Kidney capillary endothelial cell (primary cell): ENCODE measurements around the gene FAF2.
"Not testable (repeated sequence)": the region's sequence is repeated elsewhere in the genome, so short reads cannot be mapped to it uniquely, and the experiment has no call there.

Experiments
- DNase-seq: peaks from one replicate; pipeline ENCODE4 v3.0.0-alpha.2; 2018; ENCODE audit warnings: low spot score

Gene FAF2

GRCh38 chr5:176458904-176459561 is 10.8 kb downstream of the FAF2 start:
- DNase-seq = no peak

DNA sequence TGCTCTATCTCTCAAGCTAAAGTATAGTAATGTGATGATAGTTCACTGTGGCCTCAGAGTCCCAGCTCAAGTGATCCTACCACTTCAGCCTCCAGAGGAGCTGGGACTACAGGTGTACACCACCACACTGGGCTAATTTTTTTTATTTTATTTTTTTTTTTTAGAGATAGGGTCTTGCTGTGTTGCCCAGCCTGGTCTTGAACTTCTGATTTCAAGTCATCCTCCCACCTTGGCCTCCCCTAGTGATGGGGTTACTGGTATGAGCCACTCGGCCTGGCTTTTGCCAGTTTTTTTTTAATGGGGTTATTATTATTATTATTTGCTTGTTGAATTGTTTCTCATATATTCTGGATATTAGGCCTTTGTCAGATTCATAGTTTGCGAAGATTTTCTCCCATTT is 13.2 kb downstream of the FAF2 start:
- DNase-seq = no peak

GRCh38 chr5:176463113-176463764 is 15.1 kb downstream of the FAF2 start:
- DNase-seq = no peak

- no peak for DNase-seq
Observed at GRCh38 chr5:176466245-176466871, 18.2 kb downstream of the FAF2 start.

DNA sequence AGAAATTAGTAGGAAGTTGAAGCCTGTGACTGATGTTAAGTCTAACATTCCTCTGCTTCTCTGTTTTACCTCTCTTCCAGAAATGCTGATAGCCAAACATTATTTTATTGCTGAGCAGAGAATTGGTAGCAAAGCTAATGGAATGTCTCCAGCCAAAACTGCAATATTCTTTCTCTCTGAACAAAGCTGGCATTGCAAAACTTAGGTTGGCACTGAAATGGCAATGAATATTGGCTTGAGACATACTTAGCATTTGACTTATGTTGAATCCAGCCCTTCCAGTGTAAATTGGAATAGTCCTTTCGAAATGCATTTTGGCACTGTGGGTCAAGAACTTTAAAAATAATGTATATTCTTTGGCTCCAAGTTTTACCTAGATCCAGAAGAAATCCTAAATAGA is 21.1 kb downstream of the FAF2 start:
- DNase-seq = no peak

GRCh38 chr5:176470539-176470938 is 22.4 kb downstream of the FAF2 start:
- DNase-seq = no peak

DNA sequence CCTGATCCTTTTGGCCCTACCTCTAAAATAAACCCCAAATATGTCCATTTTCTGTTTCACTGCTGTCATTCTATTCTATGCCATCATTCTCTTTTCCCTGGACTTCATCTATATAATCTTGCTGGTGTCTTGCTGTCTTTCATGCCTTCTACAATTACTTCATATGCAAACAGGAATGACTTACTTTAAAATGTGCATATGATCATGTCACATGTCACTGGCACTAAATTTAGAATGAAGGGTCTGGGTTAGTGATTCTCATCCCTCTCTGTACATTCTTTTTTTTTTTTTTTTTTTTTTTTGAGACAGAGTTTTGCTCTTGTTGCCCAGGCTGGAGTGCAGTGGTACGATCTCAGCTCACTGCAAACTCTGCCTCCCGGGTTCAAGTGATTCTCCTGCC is 22.9 kb downstream of the FAF2 start:
- no peak for DNase-seq

- DNase-seq = no peak
Observed at GRCh38 chr5:176473335-176474006, 25.3 kb downstream of the FAF2 start.

- no peak for DNase-seq
Observed at GRCh38 chr5:176474476-176474875, 26.3 kb downstream of the FAF2 start.

DNA sequence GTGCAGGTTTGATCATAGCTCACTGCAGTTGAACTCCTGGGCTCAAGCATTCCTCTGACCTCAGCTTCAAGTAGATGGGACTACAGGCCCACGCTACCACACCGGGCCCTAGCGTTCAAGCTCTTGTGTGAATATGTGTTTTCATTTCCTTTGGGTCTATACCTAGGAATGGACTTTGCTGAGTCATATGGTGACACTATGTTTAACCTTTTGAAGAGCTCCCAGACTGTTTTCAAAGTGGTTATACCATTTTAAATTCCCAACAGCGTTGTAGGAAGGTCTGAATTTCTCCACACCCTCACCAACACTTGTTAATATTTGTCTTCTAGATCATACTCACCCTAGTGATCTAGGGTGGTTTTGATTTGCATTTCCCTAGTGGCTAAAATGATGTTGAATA is 33.5 kb downstream of the FAF2 start:
- peak; percentile 10 for DNase-seq

- DNase-seq = no peak
Observed at GRCh38 chr5:176485176-176485575, 37.0 kb downstream of the FAF2 start.

GRCh38 chr5:176486189-176486757 is 38.1 kb downstream of the FAF2 start:
- no peak for DNase-seq

- DNase-seq = not testable (repeated sequence)
Observed at GRCh38 chr5:176487160-176487559, 39.0 kb downstream of the FAF2 start.

- DNase-seq = no peak
Observed at GRCh38 chr5:176489077-176489476, 40.9 kb downstream of the FAF2 start.

- no peak for DNase-seq
Observed at GRCh38 chr5:176490301-176490700, 42.1 kb downstream of the FAF2 start.

GRCh38 chr5:176491101-176491502 is 42.9 kb downstream of the FAF2 start:
- no peak for DNase-seq

DNA sequence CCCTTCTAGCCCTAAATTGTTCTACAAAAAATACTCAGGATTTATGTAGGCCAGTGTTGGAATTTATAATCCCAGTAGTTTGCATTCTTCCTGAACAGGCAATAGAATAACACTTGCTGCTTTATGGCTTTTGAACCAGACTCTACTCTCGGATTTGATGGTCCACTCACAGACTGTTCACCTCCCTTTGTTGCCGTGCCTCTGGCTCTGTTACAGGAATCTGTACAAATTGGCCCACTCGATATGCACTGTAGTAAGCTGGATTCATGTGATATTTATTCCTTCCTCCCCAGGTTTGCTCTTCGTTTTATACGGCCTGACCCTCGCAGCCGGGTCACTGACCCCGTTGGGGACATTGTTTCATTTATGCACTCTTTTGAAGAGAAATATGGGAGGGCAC is 43.7 kb downstream of the FAF2 start:
- no peak for DNase-seq

- no peak for DNase-seq
Observed at GRCh38 chr5:176492431-176492830, 44.2 kb downstream of the FAF2 start.

- no peak for DNase-seq
Observed at GRCh38 chr5:176497852-176498251, 49.7 kb downstream of the FAF2 start.

GRCh38 chr5:176499273-176499672 is 51.1 kb downstream of the FAF2 start:
- DNase-seq = no peak

DNA sequence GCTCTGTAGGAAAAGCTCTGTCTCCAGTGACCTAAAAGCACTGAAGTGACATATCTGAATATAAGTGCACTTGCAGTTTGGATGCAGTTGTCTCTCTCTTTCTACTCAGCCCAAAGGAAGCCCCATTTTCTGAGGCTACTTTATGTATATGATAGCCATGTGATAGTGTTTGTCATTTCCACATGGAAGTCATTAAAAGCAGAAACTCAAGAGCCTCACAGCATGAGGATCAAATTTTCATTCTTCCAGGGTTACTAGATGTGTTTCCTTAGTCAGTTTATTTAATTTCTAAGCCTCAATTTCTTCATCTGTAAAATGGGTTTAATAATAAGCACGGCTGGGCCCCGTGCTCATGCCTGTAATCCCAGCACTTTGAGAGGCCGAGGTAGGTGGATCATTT is 52.3 kb downstream of the FAF2 start:
- DNase-seq = no peak

DNA sequence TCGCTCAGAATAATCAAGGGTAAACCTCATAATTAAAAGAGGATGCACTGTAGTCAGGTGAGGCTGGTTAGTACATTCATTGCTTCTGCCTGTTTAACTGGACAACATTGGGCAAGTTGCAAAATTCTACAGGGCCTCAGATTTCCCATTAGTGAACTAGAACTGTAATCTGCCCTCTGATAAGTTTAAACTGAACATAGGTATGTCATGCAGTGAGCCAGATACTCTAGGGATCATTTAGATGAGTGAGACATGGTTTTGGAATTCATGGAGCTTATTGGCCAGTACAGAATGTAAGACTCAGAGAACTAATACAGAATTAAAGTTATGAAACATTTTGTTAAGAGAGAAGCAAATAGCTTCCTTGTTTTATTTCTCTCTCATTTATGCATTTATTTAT is 53.1 kb downstream of the FAF2 start:
- DNase-seq = no peak

- DNase-seq = no peak
Observed at GRCh38 chr5:176503496-176503895, 55.3 kb downstream of the FAF2 start.
